ENCODE data around the gene DSCAML1. TPM values are rescaled to one million over a fixed set of nuclear protein-coding genes. Genes with fewer than 3 reads are reported as not detected.
"Not testable (repeated sequence)": the region's sequence is repeated elsewhere in the genome, so short reads cannot be mapped to it uniquely, and the experiment has no call there.

The DSCAML1 gene
- total RNA-seq, 1 experiment from 2014 or later: 0.15 TPM

DNA sequence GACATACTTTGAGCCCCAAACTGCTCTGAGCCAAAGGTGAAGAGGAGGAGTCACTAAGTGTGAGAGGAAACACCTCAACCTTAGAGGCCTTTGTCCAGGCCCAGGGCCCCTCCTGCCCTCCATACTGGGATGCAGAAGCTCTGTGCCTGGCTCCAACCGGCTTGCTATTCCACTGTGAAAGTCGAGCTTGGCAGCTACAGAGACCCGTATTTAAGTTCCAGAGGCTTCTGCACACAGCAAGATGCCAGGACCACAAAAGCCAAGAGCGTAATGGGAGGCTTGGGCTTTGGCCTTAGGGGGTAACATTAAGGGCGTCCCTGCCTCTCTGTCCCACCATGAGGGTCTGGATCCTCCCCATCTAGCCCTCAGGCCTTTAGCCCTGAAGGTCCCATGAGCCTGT, 31.9 kb downstream of the DSCAML1 start:
- Mint-ChIP-seq H3K4me3 (no peak overlapping the region), H3K9me3 (no peaks in the 10 kb centered on the region; a peak in 1 of 5 replicates), H3K27me3 (ENCODE audit: low read depth) (peaks cover 14% of the 10 kb centered on the region), H3K4me1 (peaks cover 11 to 16% of the 10 kb centered on the region in 2 experiments), H3K36me3 (ENCODE audit: insufficient read depth in 1 of 3, low read depth in 3 of 3) (no peaks in the 10 kb centered on the region), H3K27ac (peak overlapping the region in 2 of 3 experiments; percentile 39 to 76; a peak in 1 of 7 replicates)
- no peak overlapping the region for H2BK15ac ChIP-seq (ENCODE audit: low read depth, low read length)
- H3K18ac ChIP-seq (ENCODE audit: insufficient read length, low read depth, low read length): no peak overlapping the region
- H3K14ac ChIP-seq (ENCODE audit: insufficient read depth, low read length): peak overlapping the region; percentile 63
- H3K4me2 ChIP-seq (ENCODE audit: insufficient read depth, insufficient read length, low read length): no peak overlapping the region
- no peak overlapping the region for H2BK120ac ChIP-seq (ENCODE audit: low read depth, low read length, poor library complexity, severe bottlenecking)
- no peak overlapping the region for H3K27ac ChIP-seq (ENCODE audit: insufficient read length, low read depth, low read length)
- H3K9ac ChIP-seq (ENCODE audit: extremely low read depth, insufficient read length, low read length): no peak overlapping the region
- no peaks in the 10 kb centered on the region for H3K9me3 ChIP-seq (ENCODE audit: control insufficient read depth, low read depth, low read length)
- H2AFZ ChIP-seq (ENCODE audit: low read length): no peak overlapping the region
- H3K23ac ChIP-seq (ENCODE audit: insufficient read length, low read depth, low read length): no peak overlapping the region
- H3K23me2 ChIP-seq (ENCODE audit: insufficient read length, low read depth, low read length, poor library complexity, severe bottlenecking): no peaks in the 10 kb centered on the region
- H4K91ac ChIP-seq (ENCODE audit: insufficient read length, low read depth, low read length): no peak overlapping the region
- H4K20me1 ChIP-seq (ENCODE audit: control insufficient read depth, insufficient read depth, insufficient read length): no peaks in the 10 kb centered on the region
- H3K27me3 ChIP-seq (ENCODE audit: insufficient read depth, low read length): no peaks in the 10 kb centered on the region
- H3K4ac ChIP-seq (ENCODE audit: low read depth, low read length): no peak overlapping the region
- no peak for DNase-seq
- H4K8ac ChIP-seq (replicated peaks; ENCODE audit: insufficient read length, low read depth, low read length): no peak overlapping the region
- no peak overlapping the region for H2AK5ac ChIP-seq (ENCODE audit: insufficient read length, low read length)
- no peak overlapping the region for H2BK5ac ChIP-seq (ENCODE audit: insufficient read length, low read length)
- no peak overlapping the region for H4K5ac ChIP-seq (ENCODE audit: insufficient read length, low read depth, low read length)
- H3K56ac ChIP-seq (ENCODE audit: insufficient read length, low read depth, low read length): no peak overlapping the region
- H3K79me1 ChIP-seq (ENCODE audit: insufficient read depth, low read depth, low read length, poor library complexity, severe bottlenecking): no peaks in the 10 kb centered on the region
- H2BK20ac ChIP-seq (ENCODE audit: low read depth, low read length, poor library complexity, severe bottlenecking): no peak overlapping the region
- no CpG with 5 or more reads among the region's 5 CpGs for WGBS (ENCODE audit: extremely low coverage, insufficient read length, low lambda C conversion rate)
- no peak overlapping the region for H3T11ph ChIP-seq (ENCODE audit: low read length)
- H2BK12ac ChIP-seq (ENCODE audit: insufficient read length, low read depth, low read length): no peak overlapping the region
- H3K79me2 ChIP-seq (ENCODE audit: insufficient read depth, low read length): no peaks in the 10 kb centered on the region
- no peaks in the 10 kb centered on the region for H3K4me1 ChIP-seq (ENCODE audit: insufficient read depth, low read length)
- TF ChIP-seq, protein P1, sequence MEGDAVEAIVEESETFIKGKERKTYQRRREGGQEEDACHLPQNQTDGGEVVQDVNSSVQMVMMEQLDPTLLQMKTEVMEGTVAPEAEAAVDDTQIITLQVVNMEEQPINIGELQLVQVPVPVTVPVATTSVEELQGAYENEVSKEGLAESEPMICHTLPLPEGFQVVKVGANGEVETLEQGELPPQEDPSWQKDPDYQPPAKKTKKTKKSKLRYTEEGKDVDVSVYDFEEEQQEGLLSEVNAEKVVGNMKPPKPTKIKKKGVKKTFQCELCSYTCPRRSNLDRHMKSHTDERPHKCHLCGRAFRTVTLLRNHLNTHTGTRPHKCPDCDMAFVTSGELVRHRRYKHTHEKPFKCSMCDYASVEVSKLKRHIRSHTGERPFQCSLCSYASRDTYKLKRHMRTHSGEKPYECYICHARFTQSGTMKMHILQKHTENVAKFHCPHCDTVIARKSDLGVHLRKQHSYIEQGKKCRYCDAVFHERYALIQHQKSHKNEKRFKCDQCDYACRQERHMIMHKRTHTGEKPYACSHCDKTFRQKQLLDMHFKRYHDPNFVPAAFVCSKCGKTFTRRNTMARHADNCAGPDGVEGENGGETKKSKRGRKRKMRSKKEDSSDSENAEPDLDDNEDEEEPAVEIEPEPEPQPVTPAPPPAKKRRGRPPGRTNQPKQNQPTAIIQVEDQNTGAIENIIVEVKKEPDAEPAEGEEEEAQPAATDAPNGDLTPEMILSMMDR (conservative IDR thresholded peaks at IDR 0.05): no peak

DNA sequence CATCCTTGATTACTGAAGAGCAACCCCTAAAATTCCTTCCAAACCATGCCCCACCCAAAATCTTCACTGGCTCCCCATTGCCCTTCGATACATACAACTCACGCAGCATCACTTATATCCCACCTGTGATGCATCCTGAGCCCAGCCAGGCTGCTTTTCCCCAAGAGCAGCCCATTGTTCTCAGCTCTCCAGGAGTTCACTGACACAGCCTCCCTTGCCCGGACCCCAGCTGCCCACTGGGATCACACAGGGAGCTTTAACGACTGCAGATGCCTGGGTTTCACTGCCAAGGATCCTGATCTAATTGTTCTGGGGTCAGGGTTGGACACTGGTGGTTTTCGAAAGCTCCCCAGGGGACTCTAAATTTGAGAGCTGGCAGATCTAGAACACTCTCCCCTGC, 33.6 kb downstream of the DSCAML1 start:
- H3K14ac ChIP-seq (ENCODE audit: insufficient read depth, low read length); H3K4me2 ChIP-seq (ENCODE audit: insufficient read depth, insufficient read length, low read length); H3K23ac ChIP-seq (ENCODE audit: insufficient read length, low read depth, low read length); H3K4ac ChIP-seq (ENCODE audit: low read depth, low read length); H2BK20ac ChIP-seq (ENCODE audit: low read depth, low read length, poor library complexity, severe bottlenecking); H3K36me3 Mint-ChIP-seq (ENCODE audit: insufficient read depth in 1 of 3, low read depth in 3 of 3); H3K79me1 ChIP-seq (ENCODE audit: insufficient read depth, low read depth, low read length, poor library complexity, severe bottlenecking); H4K5ac ChIP-seq (ENCODE audit: insufficient read length, low read depth, low read length); H2AK5ac ChIP-seq (ENCODE audit: insufficient read length, low read length); H3K23me2 ChIP-seq (ENCODE audit: insufficient read length, low read depth, low read length, poor library complexity, severe bottlenecking); H3K18ac ChIP-seq (ENCODE audit: insufficient read length, low read depth, low read length); H3K4me1 ChIP-seq (ENCODE audit: insufficient read depth, low read length); H3K27ac ChIP-seq (ENCODE audit: insufficient read length, low read depth, low read length); H2AFZ ChIP-seq (ENCODE audit: low read length); H4K91ac ChIP-seq (ENCODE audit: insufficient read length, low read depth, low read length); H3K4me3 Mint-ChIP-seq; H3K9me3 Mint-ChIP-seq; H2BK5ac ChIP-seq (ENCODE audit: insufficient read length, low read length); H3K79me2 ChIP-seq (ENCODE audit: insufficient read depth, low read length); H3K27ac Mint-ChIP-seq; H2BK15ac ChIP-seq (ENCODE audit: low read depth, low read length); H3K9ac ChIP-seq (ENCODE audit: extremely low read depth, insufficient read length, low read length); H3K27me3 ChIP-seq (ENCODE audit: insufficient read depth, low read length); H3T11ph ChIP-seq (ENCODE audit: low read length); H4K20me1 ChIP-seq (ENCODE audit: control insufficient read depth, insufficient read depth, insufficient read length); H2BK120ac ChIP-seq (ENCODE audit: low read depth, low read length, poor library complexity, severe bottlenecking); DNase-seq; H4K8ac ChIP-seq (replicated peaks; ENCODE audit: insufficient read length, low read depth, low read length); H2BK12ac ChIP-seq (ENCODE audit: insufficient read length, low read depth, low read length); H3K9me3 ChIP-seq (ENCODE audit: control insufficient read depth, low read depth, low read length); H3K56ac ChIP-seq (ENCODE audit: insufficient read length, low read depth, low read length): not testable (repeated sequence)
- WGBS (ENCODE audit: extremely low coverage, insufficient read length, low lambda C conversion rate): no CpG with 5 or more reads among the region's 5 CpGs
- peaks cover 15% of the 10 kb centered on the region for H3K27me3 Mint-ChIP-seq (ENCODE audit: low read depth)
- H3K4me1 Mint-ChIP-seq: peaks cover 26 to 31% of the 10 kb centered on the region in 2 experiments

Data from H9 (cell line).